ENCODE results near the gene GCDH.

Gene GCDH

GRCh38 chr19:12866416-12867119 lies 24.4 kb upstream of the GCDH start:
- no peak for ATAC-seq
- TF ChIP-seq CSDC2 (CRISPR knock-in tag; IDR thresholded peaks at IDR 0.05) = no peak
- TF ChIP-seq ZNF70 (CRISPR knock-in tag; IDR thresholded peaks at IDR 0.05) = no peak
- no peak for TF ChIP-seq PPARA (CRISPR knock-in tag; IDR thresholded peaks at IDR 0.05; ENCODE audit: borderline replicate concordance)
- TF ChIP-seq SNAI2 (CRISPR knock-in tag; IDR thresholded peaks at IDR 0.05) = no peak
- TF ChIP-seq PATZ1 (CRISPR knock-in tag; IDR thresholded peaks at IDR 0.05; ENCODE audit: borderline replicate concordance) = no peak
- no peak for TF ChIP-seq BACH2 (CRISPR knock-in tag; IDR thresholded peaks at IDR 0.05; ENCODE audit: borderline replicate concordance)
- no peak for TF ChIP-seq TCF4 (CRISPR knock-in tag; IDR thresholded peaks at IDR 0.05; ENCODE audit: borderline replicate concordance)
- TF ChIP-seq ZC3H10 (CRISPR knock-in tag; IDR thresholded peaks at IDR 0.05) = no peak
- no peak for TF ChIP-seq ARNTL (CRISPR knock-in tag; IDR thresholded peaks at IDR 0.05; ENCODE audit: borderline replicate concordance, low read depth)
- TF ChIP-seq GLIS3 (CRISPR knock-in tag; IDR thresholded peaks at IDR 0.05) = no peak

GRCh38 chr19:12867120-12868099 lies 23.6 kb upstream of the GCDH start:
- ATAC-seq = no peak
- TF ChIP-seq CSDC2 (CRISPR knock-in tag; IDR thresholded peaks at IDR 0.05) (no peak), GLIS3 (CRISPR knock-in tag; IDR thresholded peaks at IDR 0.05) (no peak), ZNF565 (CRISPR knock-in tag; conservative IDR thresholded peaks at IDR 0.05; ENCODE audit: low read depth) (no peak), ZNF8 (CRISPR knock-in tag; IDR thresholded peaks at IDR 0.05) (no peak), BACH2 (CRISPR knock-in tag; IDR thresholded peaks at IDR 0.05; ENCODE audit: borderline replicate concordance) (no peak), TCF4 (CRISPR knock-in tag; IDR thresholded peaks at IDR 0.05; ENCODE audit: borderline replicate concordance) (no peak), ZC3H10 (CRISPR knock-in tag; IDR thresholded peaks at IDR 0.05) (no peak), ZFP30 (CRISPR knock-in tag; IDR thresholded peaks at IDR 0.05) (no peak), OSR1 (CRISPR knock-in tag; IDR thresholded peaks at IDR 0.05) (no peak), TSHZ2 (CRISPR knock-in tag; IDR thresholded peaks at IDR 0.05) (no peak), ESRRG (CRISPR knock-in tag; IDR thresholded peaks at IDR 0.05) (no peak), TOX (CRISPR knock-in tag; IDR thresholded peaks at IDR 0.05; ENCODE audit: borderline replicate concordance) (no peak), PATZ1 (CRISPR knock-in tag; IDR thresholded peaks at IDR 0.05; ENCODE audit: borderline replicate concordance) (no peak), ARNTL (CRISPR knock-in tag; IDR thresholded peaks at IDR 0.05; ENCODE audit: borderline replicate concordance, low read depth) (no peak), CREB5 (CRISPR knock-in tag; IDR thresholded peaks at IDR 0.05; ENCODE audit: low read depth) (no peak), ZFP3 (CRISPR knock-in tag; IDR thresholded peaks at IDR 0.05) (no peak), ZNF70 (CRISPR knock-in tag; IDR thresholded peaks at IDR 0.05) (no peak), CSRNP3 (CRISPR knock-in tag; IDR thresholded peaks at IDR 0.05) (no peak), ISL1 (CRISPR knock-in tag; IDR thresholded peaks at IDR 0.05) (no peak)
